NT2/D1 (cell line): Measurements from ENCODE around the gene SPIRE2.

Experiments used
- SUZ12 ChIP-seq: IDR thresholded peaks from 2 replicates; pipeline ENCODE4 v1.6.1; 2011; ENCODE audit not compliant: insufficient read length, insufficient read depth; ENCODE audit errors: extremely low read depth
- YY1 ChIP-seq: IDR thresholded peaks from 2 replicates; pipeline ENCODE4 v1.6.1; 2011; ENCODE audit not compliant: insufficient read length, insufficient read depth

DNA sequence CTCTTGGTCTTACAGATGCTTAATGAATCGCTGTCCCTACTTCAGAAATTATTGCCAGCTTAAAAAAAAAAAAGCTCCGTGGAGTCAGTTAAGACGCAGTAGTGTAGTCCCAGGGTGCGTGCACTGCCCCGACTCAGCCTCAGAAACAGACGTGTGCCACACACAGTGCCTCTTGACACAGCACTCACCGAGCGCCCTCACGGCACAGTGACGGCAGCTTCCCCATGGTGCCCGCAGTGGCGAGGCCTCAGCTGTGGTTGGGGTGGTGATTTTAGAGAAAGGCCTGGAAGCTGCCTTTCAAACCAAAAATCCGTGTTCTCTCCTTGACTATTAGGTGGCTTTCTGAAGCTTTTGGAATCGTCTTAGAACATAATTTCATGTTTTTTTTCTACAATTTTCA is 59.0 kb downstream of the SPIRE2 start:
- TF ChIP-seq YY1 = no peak
- TF ChIP-seq SUZ12 = no peak
